Activated CD4-positive, CD25-positive, alpha-beta regulatory T cell treated with anti-CD3 and anti-CD28 coated beads, Interleukin-2, amount 50 U/mL, for 24 hours (primary cell): ENCODE data around the gene PHF12.
A peak's percentile ranks its signal among the peaks of the same experiment; 100 is the strongest.
"Not testable (repeated sequence)": the region's sequence is repeated elsewhere in the genome, so short reads cannot be mapped to it uniquely, and the experiment has no call there.

ENCODE experiments used
- ATAC-seq, 2 donors: fragments of 150-1000 bp; cut with Tn5 transposase; one replicate each; pipeline ENCODE4 v1.10.0; 2021; ENCODE audit warnings: mild to moderate bottlenecking in 1 of 2, moderate library complexity in 1 of 2

Gene PHF12

DNA sequence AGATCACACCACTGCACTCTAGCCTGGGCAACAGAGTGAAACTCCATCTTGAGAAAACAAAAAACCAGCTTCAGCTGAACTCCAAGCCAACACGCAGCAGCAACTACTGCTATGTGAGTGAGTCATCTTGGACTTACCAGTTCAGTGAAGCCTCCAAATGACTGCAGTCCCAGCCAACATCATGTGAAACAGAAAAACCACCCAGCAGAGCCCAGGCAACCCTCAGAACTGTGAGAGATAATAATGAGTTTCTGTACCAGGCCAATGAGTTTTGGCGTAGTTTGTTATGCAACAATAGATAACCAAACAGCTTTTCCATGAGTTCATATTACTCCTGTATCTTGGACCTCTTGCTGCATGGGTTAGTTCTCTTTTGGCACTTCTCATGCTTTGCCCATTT is 23.3 kb downstream of the PHF12 start:
- peak; percentile 72 to 75 for ATAC-seq

DNA sequence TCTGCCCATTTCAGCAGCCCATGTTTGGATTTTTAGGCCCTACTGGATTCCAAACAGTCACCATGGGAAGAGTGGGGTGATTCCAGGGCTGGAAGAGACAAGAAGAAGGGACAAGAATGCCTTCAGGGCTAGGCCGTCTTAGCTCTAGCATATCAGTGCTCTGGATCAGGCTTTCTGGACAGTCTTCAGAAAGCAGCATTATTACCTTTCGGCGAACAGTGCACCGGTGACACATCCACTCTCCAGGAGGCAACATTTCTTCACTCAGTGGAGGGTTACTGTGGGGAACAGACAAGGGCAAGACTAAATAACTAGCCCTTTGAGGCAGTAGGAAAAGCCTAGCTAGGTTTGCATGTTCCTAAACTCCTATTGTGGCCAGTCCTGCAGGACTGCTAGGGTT is 24.5 kb downstream of the PHF12 start:
- ATAC-seq = no peak

DNA sequence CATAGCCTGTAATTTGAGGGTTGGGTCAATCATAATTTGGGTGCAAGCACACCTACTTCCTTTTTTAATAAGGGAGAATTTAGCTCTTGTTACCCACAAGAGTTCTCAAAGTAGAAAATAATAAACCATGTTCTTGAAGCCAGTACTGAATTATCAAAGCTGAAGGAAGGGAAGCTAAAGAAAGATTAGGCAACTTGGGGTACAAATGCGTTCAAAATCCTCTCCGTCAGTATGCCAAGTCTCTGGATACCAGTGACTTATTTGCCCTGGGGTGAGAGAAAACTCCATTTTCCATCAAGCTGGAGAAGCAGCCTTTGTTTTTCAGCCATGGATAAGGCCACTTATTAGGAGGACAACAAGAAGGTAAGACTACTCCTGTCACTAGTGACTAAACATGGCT is 25.0 kb downstream of the PHF12 start:
- no peak for ATAC-seq

DNA sequence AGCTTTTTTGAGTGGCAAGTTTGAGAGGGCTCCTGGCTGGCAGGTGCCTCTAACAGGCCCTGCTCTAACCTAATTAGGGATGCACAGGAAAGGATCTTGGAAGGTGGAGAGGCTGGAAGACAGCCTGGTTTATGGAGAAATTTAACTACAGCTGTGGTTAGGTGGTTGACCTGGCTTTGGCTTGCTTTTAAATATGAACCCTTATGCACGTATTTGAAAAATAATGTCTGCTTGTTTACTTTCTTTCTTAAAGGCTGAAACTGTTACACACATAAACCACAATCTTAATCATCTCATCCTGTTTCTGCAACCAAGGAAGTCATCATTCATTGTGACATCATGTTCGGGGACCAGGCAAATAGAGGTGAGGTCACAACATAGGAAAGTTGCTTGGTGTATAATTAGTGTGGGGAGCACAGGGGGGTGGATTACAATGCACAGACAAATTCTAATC is 25.4 kb downstream of the PHF12 start:
- peak; percentile 92 to 95 for ATAC-seq

DNA sequence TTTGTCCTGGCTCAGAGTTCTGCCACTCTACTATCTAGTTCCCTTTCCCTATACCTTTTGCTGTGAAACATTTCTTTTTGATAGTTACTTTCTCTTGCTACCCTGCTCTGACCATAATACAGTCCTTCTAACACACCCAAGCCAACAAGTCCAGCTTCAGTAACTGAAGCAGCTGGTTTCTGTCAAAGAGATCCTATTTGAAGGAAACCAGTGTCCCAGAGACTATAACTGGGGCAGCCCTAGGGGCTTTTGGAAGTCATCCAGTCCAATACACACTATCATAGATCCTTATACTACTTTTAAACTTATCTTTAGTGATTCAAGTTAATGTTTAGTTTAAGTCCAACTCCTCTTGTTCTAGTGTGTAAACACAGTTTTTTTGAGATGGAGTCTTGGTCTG is 31.1 kb downstream of the PHF12 start:
- ATAC-seq = no peak

DNA sequence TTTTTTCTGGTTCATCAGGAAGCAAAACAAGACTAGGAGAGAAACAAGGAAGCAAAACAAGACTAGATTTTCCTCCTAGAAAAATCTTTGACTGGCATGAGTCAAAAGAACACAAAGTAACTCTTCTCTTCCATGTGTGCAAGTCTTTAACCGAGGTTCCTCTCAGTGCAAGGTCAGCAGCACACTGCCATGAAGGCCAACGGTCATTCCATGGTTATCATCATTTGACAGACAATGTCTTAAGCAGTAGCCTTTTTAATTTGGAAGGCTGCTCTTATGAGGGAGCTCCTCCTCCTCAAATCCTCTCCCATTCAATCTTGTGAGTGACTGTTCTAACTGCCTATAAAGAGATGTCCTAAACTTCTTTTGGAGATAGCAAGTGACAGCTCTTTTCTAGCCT is 33.0 kb downstream of the PHF12 start:
- ATAC-seq = no peak

DNA sequence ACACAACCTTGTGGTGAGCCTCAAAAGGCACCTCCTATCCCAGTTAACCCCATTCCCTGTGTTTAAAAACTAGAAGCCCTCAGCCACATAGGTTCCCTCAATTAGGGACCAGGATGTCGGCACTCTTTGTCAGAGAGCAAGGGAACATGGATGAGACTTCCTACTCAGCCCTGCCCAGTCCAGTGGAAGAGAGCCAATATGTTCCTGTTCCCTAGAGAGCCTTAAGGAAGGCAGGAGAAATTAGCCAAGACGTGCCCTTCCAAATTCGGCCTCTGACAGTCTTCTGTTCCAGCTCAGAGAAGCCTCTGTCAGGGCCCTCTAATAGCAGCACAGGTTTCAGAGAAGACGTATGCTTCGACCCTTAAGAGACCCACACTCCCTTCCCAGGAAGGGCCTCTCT is 33.9 kb downstream of the PHF12 start:
- no peak for ATAC-seq

DNA sequence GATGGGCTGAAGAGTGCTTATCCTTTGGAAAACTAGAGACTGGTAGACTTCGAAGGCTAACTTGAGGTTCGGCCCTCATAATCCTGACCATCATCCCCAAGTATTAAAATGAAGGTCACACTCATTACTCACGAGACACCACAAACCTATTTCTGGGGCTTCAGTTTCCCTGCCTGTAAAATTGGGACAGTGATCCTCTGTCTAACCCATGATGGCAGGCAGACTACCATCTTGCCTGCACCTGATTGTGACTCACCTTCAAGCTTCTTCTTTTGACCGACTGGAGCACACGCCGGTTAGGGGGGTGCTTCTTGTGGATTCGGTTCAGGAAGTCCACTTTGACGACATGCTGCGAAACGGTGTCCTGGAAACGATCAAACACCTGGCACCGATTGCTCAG is 34.3 kb downstream of the PHF12 start:
- ATAC-seq = no peak

DNA sequence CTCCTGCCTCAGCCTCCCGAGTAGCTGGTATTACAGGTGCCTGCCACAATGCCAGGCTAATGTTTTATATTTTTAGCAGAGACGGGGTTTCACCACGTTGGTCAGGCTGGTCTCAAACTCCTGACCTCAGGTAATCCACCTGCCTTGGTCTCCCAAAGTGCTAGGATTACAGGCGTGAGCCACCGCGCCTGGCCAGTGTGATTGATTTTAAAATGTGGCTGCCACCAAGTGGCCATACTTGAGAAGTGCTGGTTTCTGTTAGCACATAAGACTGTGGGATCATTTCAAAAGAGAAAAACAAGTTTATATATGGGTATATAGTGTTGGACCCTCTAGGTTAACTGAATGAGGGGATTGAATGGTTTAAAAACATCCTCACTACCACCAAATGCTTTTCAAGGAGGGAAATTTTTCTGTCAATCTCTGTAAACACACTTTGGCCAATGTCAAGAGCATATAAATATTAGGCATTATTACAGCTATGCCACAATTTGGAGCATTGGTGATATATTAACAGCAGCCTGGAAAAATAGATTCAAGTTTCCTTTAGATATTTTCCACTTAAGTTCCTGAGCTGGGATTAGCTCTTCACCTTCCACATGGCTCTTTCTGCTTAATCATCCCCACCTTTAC is 34.9 kb downstream of the PHF12 start:
- peak; percentile 60 to 67 for ATAC-seq

DNA sequence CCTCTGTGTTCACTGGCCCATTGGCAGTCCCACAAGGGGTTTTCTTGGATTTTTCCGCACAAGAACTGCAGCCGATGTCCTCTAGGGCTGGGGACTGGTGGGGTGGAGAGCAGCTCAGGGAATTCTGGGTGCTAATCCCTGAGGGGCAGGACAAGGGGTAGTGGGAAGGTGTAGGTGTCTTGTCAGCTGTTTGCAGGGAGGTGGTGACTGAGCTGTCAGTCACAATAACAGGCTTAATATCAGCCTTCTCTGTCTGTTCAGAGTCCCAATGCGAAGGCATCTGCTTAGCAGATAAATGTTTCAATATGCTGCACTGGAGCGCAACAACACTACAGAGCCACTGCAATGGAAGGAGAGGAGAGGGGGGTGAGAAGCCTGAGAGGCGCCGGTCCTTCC is 38.4 kb downstream of the PHF12 start:
- no peak for ATAC-seq

DNA sequence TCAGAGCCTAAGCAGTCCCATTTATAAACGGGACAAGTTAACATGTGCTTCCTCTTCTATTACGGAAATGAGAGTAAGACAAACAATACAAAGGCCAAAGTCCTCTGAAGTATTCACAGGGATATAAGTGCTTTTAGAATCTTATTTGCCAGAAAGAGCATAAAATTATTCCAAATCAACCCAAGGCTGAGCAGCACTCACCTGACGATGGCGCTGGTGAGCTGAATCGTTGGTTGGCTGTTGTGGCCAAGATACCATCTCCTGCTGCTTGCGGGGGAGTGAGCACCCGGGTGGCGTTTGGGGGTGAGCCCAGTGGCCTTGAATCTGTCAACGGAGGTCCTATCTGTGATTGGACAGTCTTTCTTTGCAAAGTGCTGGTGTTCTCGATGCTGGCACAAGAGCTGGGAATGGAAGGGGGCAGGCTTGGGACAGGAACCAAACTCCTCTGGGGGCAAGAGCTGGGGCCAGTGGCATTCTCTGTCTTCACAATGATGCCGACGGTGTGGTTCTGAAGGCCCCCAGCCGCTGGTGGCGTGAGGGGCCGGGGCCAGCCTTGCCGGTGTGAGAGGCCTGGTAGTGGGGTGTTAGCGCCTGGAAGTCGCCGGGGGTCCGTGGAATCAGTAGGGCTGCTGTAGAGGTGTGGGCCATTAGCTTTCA is 38.9 kb downstream of the PHF12 start:
- no peak for ATAC-seq

DNA sequence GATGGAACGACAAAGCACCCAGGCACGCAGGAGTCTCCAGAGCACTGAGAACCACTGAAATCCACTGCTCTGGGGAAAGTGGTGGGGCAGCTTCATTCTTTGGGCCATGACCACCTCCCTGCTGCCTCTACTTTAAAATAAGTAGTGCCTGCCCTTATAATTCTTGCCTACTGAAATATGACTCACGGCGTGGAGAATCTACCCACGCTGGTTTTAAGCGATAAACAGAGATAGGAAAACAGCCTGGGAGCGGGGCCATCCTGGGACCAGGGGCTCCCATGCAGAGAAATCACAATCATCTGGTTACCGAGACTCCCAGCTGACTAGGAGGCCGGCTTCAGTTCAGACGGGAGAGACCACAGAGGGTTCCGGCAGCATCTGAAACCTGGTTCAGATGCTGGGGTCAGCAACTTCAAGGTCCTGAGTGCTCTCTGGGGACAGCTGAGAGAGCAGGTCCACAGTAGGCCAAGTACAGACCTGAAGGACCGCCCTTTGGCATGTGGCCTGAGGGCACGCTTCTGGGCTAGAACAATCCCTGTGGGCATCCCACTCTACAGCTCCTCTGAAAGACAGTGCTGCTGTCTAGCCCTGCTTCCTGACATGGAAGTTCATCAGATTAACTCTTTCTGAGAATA is 39.8 kb downstream of the PHF12 start:
- no peak for ATAC-seq

DNA sequence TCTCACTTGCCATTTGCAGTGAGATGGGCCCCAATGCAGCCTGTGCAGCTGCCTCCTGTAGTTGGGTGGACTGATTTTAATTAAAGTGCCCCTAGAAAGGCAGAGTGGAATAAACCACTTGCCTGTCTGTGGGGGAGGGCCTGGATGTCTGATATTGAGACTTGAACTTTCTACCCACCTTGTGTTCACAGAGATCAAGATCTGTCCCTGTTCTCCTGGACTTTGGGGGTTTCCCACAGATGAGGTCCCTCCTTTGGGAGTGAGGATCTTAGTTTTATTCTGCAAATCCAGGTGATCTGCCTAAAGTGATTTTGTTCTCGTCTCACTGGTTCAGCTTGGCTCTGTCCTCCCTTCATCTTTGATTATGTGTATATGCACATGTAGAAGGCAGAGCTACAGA is 40.8 kb downstream of the PHF12 start:
- no peak for ATAC-seq

DNA sequence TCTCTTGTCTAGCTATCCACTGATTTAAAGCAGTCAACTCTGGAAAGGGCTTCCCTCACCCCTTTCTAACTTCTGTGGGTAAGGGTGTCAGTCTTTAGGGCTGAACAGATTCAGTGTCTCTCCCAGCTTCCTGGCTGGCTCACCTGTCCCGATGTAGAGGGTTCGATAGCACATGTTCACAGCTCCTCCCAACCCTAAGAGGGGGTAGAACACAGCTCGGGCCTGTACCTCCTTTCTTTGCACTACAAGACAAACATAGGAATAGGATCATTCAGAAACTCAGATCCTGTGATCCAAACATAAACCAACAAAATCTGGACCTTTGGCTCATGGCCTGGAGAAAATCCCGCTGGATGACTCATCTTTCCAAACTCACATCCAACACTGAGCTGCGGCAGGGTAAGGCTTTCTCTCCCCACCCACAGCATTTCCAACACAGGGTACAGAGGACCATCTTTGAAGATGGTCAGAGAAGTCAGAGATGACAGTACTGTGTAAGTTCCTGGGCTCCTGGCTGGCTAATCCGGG is 42.6 kb downstream of the PHF12 start:
- ATAC-seq = no peak

DNA sequence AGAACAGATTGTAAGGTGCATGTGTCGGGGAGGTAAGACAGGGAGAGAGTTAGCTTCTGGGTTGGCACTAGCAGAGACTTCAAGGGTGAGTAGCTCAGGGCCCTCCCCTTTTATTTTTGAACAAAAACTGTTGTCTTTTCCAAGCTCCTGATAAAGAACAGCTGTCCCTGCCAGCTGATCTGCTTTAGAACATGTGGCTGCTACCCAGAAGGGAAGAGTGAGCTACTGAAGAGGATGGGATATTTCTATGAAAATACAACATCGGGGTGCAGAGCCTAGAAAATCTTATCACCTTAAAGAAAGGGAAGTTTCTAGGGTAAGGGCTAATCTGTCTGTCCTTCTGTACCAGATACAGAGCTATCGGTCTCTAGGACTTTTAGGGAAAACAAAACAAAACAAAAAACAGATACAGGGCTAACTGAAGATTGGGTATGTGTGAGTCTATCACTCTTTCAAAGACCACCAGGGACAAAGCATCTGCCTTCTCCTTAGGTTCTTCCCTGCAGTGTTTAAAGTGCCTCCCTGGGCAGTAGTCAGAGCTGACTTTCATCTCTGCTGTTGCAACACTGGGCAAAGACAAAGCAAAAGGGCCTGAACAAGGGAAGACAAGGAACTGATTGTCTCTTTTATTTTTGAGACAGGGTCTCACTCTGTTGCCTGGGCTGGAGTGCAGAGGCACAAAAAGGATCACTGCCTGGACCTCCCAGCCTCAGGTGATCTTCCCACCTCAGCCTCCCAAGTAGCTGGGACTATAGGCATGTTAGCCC is 43.4 kb downstream of the PHF12 start:
- ATAC-seq = no peak

DNA sequence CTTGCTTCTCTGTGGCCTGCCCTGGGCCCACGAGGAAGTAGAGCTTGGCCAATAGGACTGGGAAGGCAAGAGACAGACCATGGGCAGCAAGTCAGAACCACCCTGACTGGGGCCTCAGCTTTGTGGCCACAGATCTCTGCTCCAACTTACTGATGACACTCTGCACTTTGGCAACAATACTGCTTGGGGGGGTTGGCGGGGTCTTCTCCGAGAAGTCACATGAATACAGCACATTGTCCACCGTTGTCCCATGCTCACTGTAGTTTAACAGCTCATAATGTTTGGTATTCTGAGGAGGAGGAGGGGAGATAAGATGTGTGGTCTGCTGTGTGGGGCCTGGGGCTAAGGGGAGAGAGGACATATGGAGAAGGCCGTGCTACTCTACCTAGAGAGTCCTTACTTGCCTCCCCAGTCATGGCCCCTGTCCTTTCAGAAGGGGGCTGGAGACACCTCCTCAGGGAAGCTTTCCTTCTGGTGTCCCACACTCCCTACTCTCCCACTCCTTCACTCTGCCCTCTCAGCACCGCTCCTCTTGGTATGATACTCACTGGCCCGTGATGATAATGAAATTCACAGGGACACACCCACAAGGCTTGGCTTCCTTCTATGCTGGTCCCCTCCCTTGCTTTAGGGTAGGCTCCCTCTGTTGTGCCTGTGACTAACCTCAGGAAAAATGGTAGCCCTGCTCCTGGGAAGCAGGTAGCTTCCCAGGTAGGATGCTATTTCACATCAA is 44.4 kb downstream of the PHF12 start:
- ATAC-seq = no peak

DNA sequence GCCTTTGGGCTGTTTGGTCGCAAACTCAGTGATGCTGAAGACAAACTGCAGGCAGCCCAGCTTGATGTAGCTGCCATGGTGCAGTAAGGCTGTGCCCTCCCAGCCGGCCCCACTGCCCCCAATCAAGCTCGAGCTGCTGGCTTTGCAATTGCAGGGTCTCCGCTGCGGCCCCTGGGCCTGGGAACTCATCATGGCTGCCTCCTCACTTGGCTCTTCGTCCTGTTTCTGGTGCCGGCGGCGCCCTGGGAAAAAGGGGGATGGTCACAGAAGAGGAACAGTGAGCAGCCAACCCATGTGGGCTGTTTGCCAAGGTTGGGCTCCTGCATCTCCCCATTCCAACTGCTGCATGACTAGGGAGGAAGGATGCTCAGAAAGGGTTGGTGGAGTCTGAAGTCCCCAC is 45.0 kb downstream of the PHF12 start:
- no peak for ATAC-seq

DNA sequence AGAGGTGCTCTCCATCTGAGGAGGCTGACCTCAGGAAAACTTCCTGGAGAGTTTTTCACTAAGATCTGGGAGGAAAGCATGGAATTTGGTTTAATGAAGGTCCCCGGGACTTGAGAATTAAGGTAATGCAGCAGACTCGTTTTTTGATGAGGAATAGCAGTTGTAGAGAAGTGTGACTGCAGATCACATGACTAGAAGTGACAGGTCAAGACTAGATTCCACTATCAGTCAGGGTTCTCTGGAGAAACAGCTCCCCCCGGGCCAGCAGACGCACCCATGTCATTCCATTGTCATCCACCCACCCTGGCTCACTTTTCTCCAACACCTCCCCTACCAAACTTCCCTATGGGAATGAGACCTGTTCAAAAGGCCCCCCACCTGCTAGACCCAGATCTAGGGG is 46.5 kb downstream of the PHF12 start:
- no peak for ATAC-seq

DNA sequence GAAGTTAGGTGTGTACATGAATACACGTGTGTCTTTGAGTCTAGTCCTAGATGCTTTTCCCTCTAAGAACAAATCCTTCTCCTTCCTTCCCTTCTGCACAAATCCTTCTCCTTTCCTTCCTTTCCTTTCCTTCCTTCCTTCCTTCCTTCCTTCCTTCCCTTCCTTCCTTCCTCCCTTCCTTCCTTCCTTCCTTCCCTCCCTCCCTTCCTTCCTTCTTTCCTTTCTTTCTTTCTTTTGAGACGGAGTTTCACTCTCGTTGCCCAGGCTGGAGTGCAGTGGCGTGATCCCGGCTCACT is 47.8 kb downstream of the PHF12 start:
- ATAC-seq = not testable (repeated sequence)

DNA sequence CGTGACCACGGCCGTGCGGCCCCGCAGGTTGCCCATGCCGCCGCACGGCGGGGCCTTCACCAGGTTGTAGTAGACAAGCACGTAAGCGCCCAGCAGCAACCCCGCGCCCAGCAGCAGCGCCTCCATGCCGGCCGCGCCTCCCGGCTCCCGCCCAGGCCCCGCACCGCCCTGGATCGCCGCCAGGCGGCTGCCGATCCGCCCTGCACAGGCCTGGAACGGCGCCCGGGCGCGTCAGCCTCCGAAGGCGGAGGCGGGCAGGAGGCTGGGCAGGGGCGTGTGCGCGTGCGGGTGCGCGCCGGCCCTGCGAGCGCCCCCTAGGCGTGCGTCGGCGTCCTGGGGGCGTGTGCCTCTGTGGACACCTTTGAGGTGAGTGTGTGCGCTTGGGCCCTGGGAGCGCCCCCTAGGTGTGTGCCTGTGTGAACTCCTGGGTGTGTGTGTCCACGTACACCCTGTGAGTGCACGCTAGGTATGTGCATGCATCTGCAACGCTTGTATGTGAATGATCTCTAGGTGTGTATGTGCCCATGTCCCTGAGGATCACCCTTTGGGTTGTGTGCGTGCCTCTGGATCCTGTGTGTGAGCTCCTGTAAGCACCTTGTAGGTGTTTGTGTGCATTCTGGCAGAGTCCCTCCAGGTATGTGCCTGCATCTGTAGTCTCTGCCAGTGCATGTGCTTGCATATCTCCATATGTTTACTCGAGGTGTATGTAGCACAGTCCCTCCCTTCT is 48.3 kb downstream of the PHF12 start, which contains the start of gene DHRS13:
Gene DHRS13 (minus strand): TSS at position 261 of the 727 bp plus-strand sequence. CDS start 135 bp downstream, at position 126.
- ATAC-seq = peak; percentile 89 to 95

DNA sequence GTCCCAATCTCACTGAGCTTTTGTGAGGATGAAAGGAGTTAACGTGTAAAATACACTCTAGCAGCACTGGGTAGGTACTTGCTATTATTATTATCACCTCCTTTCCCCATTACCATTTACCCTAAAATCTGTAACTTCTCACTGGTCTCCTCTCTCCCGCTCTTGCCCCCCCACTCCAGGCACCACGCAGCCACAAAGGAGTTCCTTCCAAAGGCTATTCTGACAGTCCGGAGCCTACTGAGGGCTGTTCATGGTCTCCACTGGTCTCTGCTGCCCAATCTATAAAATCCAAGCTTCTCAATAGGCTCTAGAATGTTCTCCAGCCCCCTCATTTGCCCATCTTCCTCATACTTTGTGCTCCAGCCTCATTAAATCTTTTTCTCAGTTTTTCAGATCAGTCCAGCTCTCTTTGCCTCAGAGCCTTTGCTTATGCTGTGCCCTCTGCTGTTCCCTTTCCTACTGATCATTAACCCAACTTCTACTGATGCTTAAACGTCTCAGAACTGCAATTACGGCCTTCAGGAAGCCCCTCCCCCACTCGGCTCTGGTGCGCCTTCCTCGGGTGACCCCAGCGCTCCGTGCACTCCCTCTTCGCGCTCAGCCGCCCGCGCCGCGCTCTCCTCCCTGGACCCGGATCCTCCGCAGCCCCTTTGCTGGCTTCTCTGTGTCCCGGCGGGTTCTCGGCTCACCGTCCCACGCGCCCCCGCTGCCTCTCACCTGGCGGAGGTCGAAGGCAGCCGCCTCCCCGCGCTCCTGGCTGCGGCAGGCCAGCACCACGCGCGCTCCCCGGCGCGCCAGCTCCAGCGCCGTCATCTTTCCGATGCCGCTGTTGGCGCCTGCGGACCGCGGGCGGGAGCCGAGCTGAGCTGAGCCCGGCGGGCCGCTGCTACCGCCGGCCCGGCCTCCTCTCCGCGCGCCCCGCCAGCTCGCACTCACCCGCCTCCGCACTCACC is 49.2 kb downstream of the PHF12 start:
- ATAC-seq = peak; percentile 34 to 41
